HCT116 (cell line): ENCODE measurements around the gene NPC2. TPM values are rescaled to one million over a fixed set of nuclear protein-coding genes. Genes with fewer than 3 reads are reported as not detected.

Experiments
- ATAC-seq: fragments of 200-7000 bp; cut with Tn5 transposase; 2 replicates; pipeline ENCODE4 v1.9.1; 2020; ENCODE audit warnings: mild to moderate bottlenecking, moderate library complexity
- BruUV-seq: library from RNA; stranded (reverse); fragments of 400-500 nt; replicated peaks from 2 replicates; lab custom pipeline; 2021; lab: Mats Ljungman, UMichigan
- CTCF ChIA-PET: fragments of 300-600 bp; sonication (Branson Sonifier 250); formaldehyde crosslinking; loops from one replicate; lab custom pipeline; 2021; ENCODE audit warnings: antibody characterized with exemption; lab: Charles Lee
- POLR2A ChIA-PET: fragments of 300-600, 350-600 bp; sonication (Branson Sonifier 250); formaldehyde crosslinking; loops from one replicate; lab custom pipeline; 2021; ENCODE audit warnings: antibody characterized with exemption; lab: Charles Lee
- RAD21 ChIA-PET, 2 experiments: fragments of 300-600 bp; sonication (Branson Sonifier 250); formaldehyde crosslinking; loops; one replicate each; lab custom pipeline; 2023; ENCODE audit warnings: low total read pairs in 2 of 2; ENCODE audit not compliant: uncharacterized antibody in 2 of 2, unreplicated experiment in 2 of 2, low non-redundant PET in 1 of 2; lab: Charles Lee
- DNase-seq: peaks from one replicate; pipeline ENCODE4 v3.0.0-alpha.2; 2010; ENCODE audit warnings: low read depth, low spot score
- H2AFZ ChIP-seq: fragments of 200-600 bp; shearing (Covaris generic), sonication (generic); 2 replicates; pipeline ENCODE4 v1.6.1; 2017; ENCODE audit warnings: low read depth, mixed run types, mixed read lengths, antibody characterized with exemption, low read length; ENCODE audit not compliant: poor library complexity, severe bottlenecking
- H3K27ac ChIP-seq: 2 replicates; pipeline ENCODE4 v1.5.1; 2012; ENCODE audit warnings: low read depth, low read length
- H3K27me3 ChIP-seq: fragments of 200-600 bp; sonication (generic); 2 replicates; pipeline ENCODE4 v1.6.1; 2016; ENCODE audit warnings: mixed run types, low read length, mixed read lengths; ENCODE audit not compliant: insufficient read depth
- H3K36me3 ChIP-seq, 2 experiments: fragments of 200-500 bp in 1 of 2; fragments of 200-600 bp in 1 of 2; sonication (Bioruptor generic) in 1 of 2; sonication (generic) in 1 of 2; 2 replicates each; pipeline versions ENCODE4 v1.5.1 to v1.6.1; 2014 to 2016; ENCODE audit warnings: low read length in 2 of 2, inconsistent platforms in 1 of 2, mixed read lengths in 1 of 2, mixed run types in 1 of 2; ENCODE audit not compliant: insufficient read depth in 2 of 2, control insufficient read depth in 1 of 2
- H3K4me1 ChIP-seq, 2 experiments: fragments of 200-600 bp in 1 of 2; sonication (generic) in 1 of 2; 2 replicates each; pipeline versions ENCODE4 v1.5.1 to v1.6.1; 2012 to 2017; ENCODE audit warnings: low read length in 2 of 2, inconsistent platforms in 1 of 2, mild to moderate bottlenecking in 1 of 2, mixed read lengths in 1 of 2, mixed run types in 1 of 2, moderate library complexity in 1 of 2; ENCODE audit not compliant: insufficient read depth in 2 of 2, control insufficient read depth in 1 of 2
- H3K4me2 ChIP-seq: fragments of 200-600 bp; sonication (generic); 2 replicates; pipeline ENCODE4 v1.6.1; 2017; ENCODE audit warnings: mixed run types, low read length, mixed read lengths
- H3K4me3 ChIP-seq, 2 experiments: fragments of 200-600 bp in 1 of 2; sonication (generic) in 1 of 2; replicated peaks in 1 of 2; 2 replicates each; pipeline ENCODE4 v1.5.1; 2011 to 2016; ENCODE audit warnings: low read length in 2 of 2, control low read depth in 1 of 2, low read depth in 1 of 2, mild to moderate bottlenecking in 1 of 2, mixed read lengths in 1 of 2, mixed run types in 1 of 2
- H3K79me2 ChIP-seq: fragments of 200-600 bp; sonication (generic); 2 replicates; pipeline ENCODE4 v1.6.1; 2017; ENCODE audit warnings: mild to moderate bottlenecking, mixed run types, low read length, moderate library complexity, mixed read lengths; ENCODE audit not compliant: insufficient read depth
- H3K9ac ChIP-seq: fragments of 200-600 bp; sonication (generic); 2 replicates; pipeline ENCODE4 v1.6.1; 2016; ENCODE audit warnings: low read length, mixed read lengths
- H3K9me2 ChIP-seq: fragments of 200-600 bp; sonication (generic), shearing (Covaris generic); 2 replicates; pipeline ENCODE4 v1.6.1; 2017; ENCODE audit warnings: mixed run types, mild to moderate bottlenecking, moderate library complexity; ENCODE audit not compliant: insufficient read depth
- H3K9me3 ChIP-seq, 2 experiments: fragments of 200-500 bp in 1 of 2; fragments of 200-600 bp in 1 of 2; sonication (Bioruptor generic) in 1 of 2; sonication (generic) in 1 of 2; 2 replicates each; pipeline ENCODE4 v1.6.1; 2014 to 2017; ENCODE audit warnings: low read length in 2 of 2, mixed read lengths in 2 of 2, inconsistent platforms in 1 of 2, low read depth in 1 of 2, mild to moderate bottlenecking in 1 of 2, mixed run types in 1 of 2, moderate library complexity in 1 of 2; ENCODE audit not compliant: control insufficient read depth in 1 of 2, insufficient read depth in 1 of 2
- H4K20me1 ChIP-seq: fragments of 200-600 bp; sonication (generic), shearing (Covaris generic); 2 replicates; pipeline ENCODE4 v1.6.1; 2017; ENCODE audit warnings: mixed run types, mild to moderate bottlenecking, moderate library complexity; ENCODE audit not compliant: insufficient read depth
- EZH2phosphoT487 ChIP-seq: fragments of 200-600 bp; IDR thresholded peaks from 2 replicates; pipeline ENCODE4 v1.6.1; 2018; ENCODE audit warnings: antibody characterized with exemption, borderline replicate concordance
- FOSL1 ChIP-seq: IDR thresholded peaks from 2 replicates; pipeline ENCODE4 v1.6.1; 2012; ENCODE audit warnings: low read depth
- JUND ChIP-seq: IDR thresholded peaks from 2 replicates; pipeline ENCODE4 v1.6.1; 2012
- SP1 ChIP-seq: IDR thresholded peaks from 2 replicates; pipeline ENCODE4 v1.6.1; 2012; ENCODE audit warnings: low read depth
- TCF7L2 ChIP-seq: IDR thresholded peaks from 2 replicates; pipeline ENCODE4 v1.7.0; 2011; ENCODE audit warnings: borderline replicate concordance, inconsistent platforms; ENCODE audit not compliant: insufficient read depth, insufficient read length; ENCODE audit errors: extremely low read depth
- ZFX ChIP-seq: fragments of 450-650 bp; IDR thresholded peaks from 2 replicates; pipeline ENCODE4 v1.6.1; 2017
- ZNF274 ChIP-seq: fragments of 200-500 bp; sonication (Bioruptor generic); IDR thresholded peaks from 2 replicates; pipeline ENCODE4 v1.6.1; 2014; ENCODE audit warnings: mild to moderate bottlenecking, low read depth, low read length, inconsistent platforms
- intact Hi-C: fragments of 100-400 bp; cut with micrococcal nuclease; formaldehyde crosslinking; loops from 2 replicates; pipeline ENCODE4 v1.10.0; 2022
- total RNA-seq: library from RNA; stranded (reverse); gene quantifications from one replicate; pipeline ENCODE4 v1.2.1, GENCODE V29; 2021; ENCODE audit not compliant: unreplicated experiment
- TF ChIP-seq, protein P1 (sequence below): IDR thresholded peaks from 2 replicates; pipeline ENCODE4 v1.6.1; 2011; ENCODE audit warnings: mild to moderate bottlenecking, low read length, moderate library complexity; ENCODE audit not compliant: insufficient replicate concordance; ENCODE audit errors: extremely low read depth
- TF ChIP-seq, protein P2 (sequence below): IDR thresholded peaks from 2 replicates; pipeline ENCODE4 v1.6.1; 2012

NPC2 gene
- total RNA-seq, 1 experiment from 2014 or later, result 105 TPM

DNA sequence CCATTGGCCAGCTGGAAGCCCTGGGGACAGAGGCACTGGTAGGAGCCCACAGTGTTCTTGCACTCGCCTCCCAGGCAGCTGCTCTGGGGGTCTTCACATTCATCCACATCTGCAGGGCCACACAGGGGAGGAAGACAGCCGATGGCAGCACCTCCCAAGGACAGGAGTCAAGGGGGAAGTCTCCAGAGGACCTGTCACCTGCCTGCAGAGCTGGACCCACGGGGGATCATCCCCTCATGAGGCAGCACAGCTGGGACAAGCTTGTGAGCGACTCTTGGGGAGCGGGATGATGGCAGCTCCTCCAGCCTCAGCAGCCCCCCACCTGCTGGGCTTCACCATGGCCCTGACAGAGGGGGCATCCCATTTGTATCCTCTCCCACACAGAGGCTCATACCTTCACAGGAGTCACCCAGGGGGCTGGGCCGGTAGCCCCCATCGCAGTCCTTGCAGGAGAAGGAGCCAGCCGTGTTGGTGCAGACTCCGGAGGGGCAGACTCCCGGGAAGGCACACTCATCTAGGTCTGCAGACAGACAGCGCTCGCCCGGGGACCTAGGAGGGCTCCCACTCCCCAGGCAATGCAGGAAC lies 15.8 kb upstream of the NPC2 start:
- no TSS peak for BruUV-seq
- ChIA-PET RAD21 (no interaction called here), POLR2A (no interaction called here), CTCF (interaction anchor here (0.6 to 2.1 kb wide), 7 partner anchors 10 to 295 kb away, joined by 3 to 11 read pairs (median 3); partner anchors contain the start of genes ISCA2 and NPC2)
- Histone ChIP-seq H3K4me1 (peaks cover 0 to 20% of the 10 kb centered on the region in 2 experiments; a peak in 2 of 4 replicates), H3K27ac (no peak overlapping the region), H2AFZ (no peak overlapping the region), H4K20me1 (no peaks in the 10 kb centered on the region), H3K9me3 (no peaks in the 10 kb centered on the region), H3K9me2 (no peaks in the 10 kb centered on the region), H3K9ac (no peak overlapping the region), H3K4me2 (no peak overlapping the region), H3K4me3 (no peak overlapping the region), H3K27me3 (no peaks in the 10 kb centered on the region), H3K79me2 (no peaks in the 10 kb centered on the region), H3K36me3 (no peaks in the 10 kb centered on the region)
- intact Hi-C loops, result no loop called here
- DNase-seq (no peak), ATAC-seq (no peak)
- TF ChIP-seq EZH2phosphoT487, result no peak
- TF ChIP-seq JUND, result no peak
- no peak for TF ChIP-seq SP1
- TF ChIP-seq ZFX, result no peak
- TF ChIP-seq ZNF274, result no peak
- TF ChIP-seq FOSL1, result no peak
- TF ChIP-seq, protein P1, sequence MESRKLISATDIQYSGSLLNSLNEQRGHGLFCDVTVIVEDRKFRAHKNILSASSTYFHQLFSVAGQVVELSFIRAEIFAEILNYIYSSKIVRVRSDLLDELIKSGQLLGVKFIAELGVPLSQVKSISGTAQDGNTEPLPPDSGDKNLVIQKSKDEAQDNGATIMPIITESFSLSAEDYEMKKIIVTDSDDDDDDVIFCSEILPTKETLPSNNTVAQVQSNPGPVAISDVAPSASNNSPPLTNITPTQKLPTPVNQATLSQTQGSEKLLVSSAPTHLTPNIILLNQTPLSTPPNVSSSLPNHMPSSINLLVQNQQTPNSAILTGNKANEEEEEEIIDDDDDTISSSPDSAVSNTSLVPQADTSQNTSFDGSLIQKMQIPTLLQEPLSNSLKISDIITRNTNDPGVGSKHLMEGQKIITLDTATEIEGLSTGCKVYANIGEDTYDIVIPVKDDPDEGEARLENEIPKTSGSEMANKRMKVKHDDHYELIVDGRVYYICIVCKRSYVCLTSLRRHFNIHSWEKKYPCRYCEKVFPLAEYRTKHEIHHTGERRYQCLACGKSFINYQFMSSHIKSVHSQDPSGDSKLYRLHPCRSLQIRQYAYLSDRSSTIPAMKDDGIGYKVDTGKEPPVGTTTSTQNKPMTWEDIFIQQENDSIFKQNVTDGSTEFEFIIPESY, result no peak
- TF ChIP-seq, protein P2, sequence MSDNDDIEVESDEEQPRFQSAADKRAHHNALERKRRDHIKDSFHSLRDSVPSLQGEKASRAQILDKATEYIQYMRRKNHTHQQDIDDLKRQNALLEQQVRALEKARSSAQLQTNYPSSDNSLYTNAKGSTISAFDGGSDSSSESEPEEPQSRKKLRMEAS, result no peak
- no peak for TF ChIP-seq TCF7L2
